A673 (cell line): Measurements from ENCODE around the gene RBCK1. TPM values are rescaled to one million over a fixed set of nuclear protein-coding genes. Genes with fewer than 3 reads are reported as not detected.

Experiments used
- BruUV-seq: library from RNA; stranded (reverse); fragments of 400-500 nt; replicated peaks from 2 replicates; lab custom pipeline; 2021; lab: Mats Ljungman, UMichigan
- CTCF ChIA-PET: fragments of 300-600 bp; sonication (Branson Sonifier 250); formaldehyde crosslinking; loops from one replicate; lab custom pipeline; 2022; ENCODE audit warnings: antibody characterized with exemption; lab: Charles Lee
- POLR2A ChIA-PET: fragments of 300-600 bp; sonication (Branson Sonifier 250); formaldehyde crosslinking; loops from one replicate; lab custom pipeline; 2022; ENCODE audit warnings: antibody characterized with exemption; ENCODE audit not compliant: low non-redundant PET; lab: Charles Lee
- DNase-seq: peaks from one replicate; pipeline ENCODE4 v3.0.0-alpha.2; 2015; ENCODE audit warnings: low spot score
- H3K27ac ChIP-seq: fragments of 200-600 bp; sonication (generic); 2 replicates; pipeline ENCODE4 v1.5.1; 2016; ENCODE audit warnings: mixed run types, low read depth, mild to moderate bottlenecking, mixed read lengths, antibody characterized with exemption, low read length; ENCODE audit not compliant: poor library complexity, severe bottlenecking
- H3K27me3 ChIP-seq: fragments of 200-600 bp; sonication (generic); replicated peaks from 2 replicates; pipeline ENCODE4 v1.6.1; 2017; ENCODE audit warnings: mixed run types, low read depth, mild to moderate bottlenecking, mixed read lengths, antibody characterized with exemption, low read length; ENCODE audit not compliant: insufficient read depth, poor library complexity
- H3K36me3 ChIP-seq: fragments of 200-600 bp; sonication (generic); 2 replicates; pipeline ENCODE4 v1.6.1; 2016; ENCODE audit warnings: mixed run types, mild to moderate bottlenecking, mixed read lengths, antibody characterized with exemption, low read length; ENCODE audit not compliant: insufficient read depth, poor library complexity, severe bottlenecking
- H3K4me1 ChIP-seq: fragments of 200-600 bp; sonication (generic); 2 replicates; pipeline ENCODE4 v1.6.1; 2017; ENCODE audit warnings: mixed run types, mild to moderate bottlenecking, mixed read lengths, antibody characterized with exemption, low read length; ENCODE audit not compliant: insufficient read depth, poor library complexity, severe bottlenecking
- H3K4me3 ChIP-seq: fragments of 200-600 bp; sonication (generic); 2 replicates; pipeline ENCODE4 v1.5.1; 2016; ENCODE audit warnings: low read depth, mixed run types, mild to moderate bottlenecking, mixed read lengths, low read length; ENCODE audit not compliant: poor library complexity, severe bottlenecking
- H3K9me3 ChIP-seq: fragments of 200-600 bp; sonication (generic); 2 replicates; pipeline ENCODE4 v1.6.1; 2016; ENCODE audit warnings: mixed run types, low read depth, mild to moderate bottlenecking, mixed read lengths, antibody characterized with exemption, low read length; ENCODE audit not compliant: poor library complexity, severe bottlenecking
- EZH2 ChIP-seq: fragments of 200-600 bp; sonication (generic); IDR thresholded peaks from 2 replicates; pipeline ENCODE4 v1.6.1; 2017; ENCODE audit warnings: borderline replicate concordance, low read depth, mild to moderate bottlenecking, mixed read lengths, antibody characterized with exemption, low read length; ENCODE audit not compliant: poor library complexity, severe bottlenecking
- intact Hi-C: fragments of 100-400 bp; cut with micrococcal nuclease; formaldehyde crosslinking; loops from one replicate; pipeline ENCODE4 v1.10.0; 2022; ENCODE audit not compliant: unreplicated experiment
- total RNA-seq: library from RNA; stranded (reverse); gene quantifications from 2 replicates; pipeline ENCODE4 v1.2.3, GENCODE V29; 2021
- TF ChIP-seq, protein P1 (sequence below): fragments of 300-800, 200-600 bp; sonication (generic); conservative IDR thresholded peaks from 2 replicates; pipeline ENCODE4 v1.5.1; 2017; ENCODE audit warnings: low read depth, mild to moderate bottlenecking, antibody characterized with exemption, low read length, moderate library complexity, mixed read lengths

The RBCK1 gene
- total RNA-seq, 1 experiment from 2014 or later: 72.0 TPM

DNA sequence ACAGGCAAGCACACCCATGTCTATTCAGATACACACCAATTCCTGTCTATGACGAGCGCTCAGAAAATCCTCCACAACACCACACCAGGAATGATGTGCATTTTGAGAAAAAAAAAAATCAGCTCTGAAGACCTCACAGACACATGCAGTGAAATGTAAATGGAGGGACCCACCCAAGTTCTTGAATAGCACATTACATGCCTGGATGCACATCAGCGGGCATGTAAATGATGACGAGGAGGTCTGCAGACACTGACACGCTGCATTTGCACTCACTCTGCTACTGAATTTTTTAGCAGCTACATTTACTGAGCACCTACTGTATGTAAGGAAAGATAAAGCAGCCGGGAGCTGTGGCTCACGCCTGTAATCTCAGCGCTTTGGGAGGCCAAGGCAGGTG, 46.5 kb upstream of the RBCK1 start:
- CTCF ChIA-PET: interaction anchor here (0.8 kb wide), 1 partner anchor 284 kb away, joined by 4 read pairs; no protein-coding TSS in a partner anchor
- Histone ChIP-seq H3K9me3 (no peaks in the 10 kb centered on the region), H3K27ac (peak overlapping the region; percentile 17), H3K4me1 (peaks cover 37% of the 10 kb centered on the region), H3K27me3 (no peaks in the 10 kb centered on the region), H3K36me3 (no peaks in the 10 kb centered on the region), H3K4me3 (no peak overlapping the region)
- TF ChIP-seq EZH2: no peak
- TF ChIP-seq, protein P1, sequence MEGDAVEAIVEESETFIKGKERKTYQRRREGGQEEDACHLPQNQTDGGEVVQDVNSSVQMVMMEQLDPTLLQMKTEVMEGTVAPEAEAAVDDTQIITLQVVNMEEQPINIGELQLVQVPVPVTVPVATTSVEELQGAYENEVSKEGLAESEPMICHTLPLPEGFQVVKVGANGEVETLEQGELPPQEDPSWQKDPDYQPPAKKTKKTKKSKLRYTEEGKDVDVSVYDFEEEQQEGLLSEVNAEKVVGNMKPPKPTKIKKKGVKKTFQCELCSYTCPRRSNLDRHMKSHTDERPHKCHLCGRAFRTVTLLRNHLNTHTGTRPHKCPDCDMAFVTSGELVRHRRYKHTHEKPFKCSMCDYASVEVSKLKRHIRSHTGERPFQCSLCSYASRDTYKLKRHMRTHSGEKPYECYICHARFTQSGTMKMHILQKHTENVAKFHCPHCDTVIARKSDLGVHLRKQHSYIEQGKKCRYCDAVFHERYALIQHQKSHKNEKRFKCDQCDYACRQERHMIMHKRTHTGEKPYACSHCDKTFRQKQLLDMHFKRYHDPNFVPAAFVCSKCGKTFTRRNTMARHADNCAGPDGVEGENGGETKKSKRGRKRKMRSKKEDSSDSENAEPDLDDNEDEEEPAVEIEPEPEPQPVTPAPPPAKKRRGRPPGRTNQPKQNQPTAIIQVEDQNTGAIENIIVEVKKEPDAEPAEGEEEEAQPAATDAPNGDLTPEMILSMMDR: no peak
- DNase-seq: peak; percentile 63
- POLR2A ChIA-PET: interaction anchor here (0.5 to 2.2 kb wide), 2 partner anchors 21 to 30 kb away, joined by 4 to 6 read pairs; no protein-coding TSS in a partner anchor
- BruUV-seq: no TSS peak
- intact Hi-C loops: loop anchor here (1.0 kb wide), 1 partner anchor 46 kb away; no protein-coding TSS in a partner anchor

DNA sequence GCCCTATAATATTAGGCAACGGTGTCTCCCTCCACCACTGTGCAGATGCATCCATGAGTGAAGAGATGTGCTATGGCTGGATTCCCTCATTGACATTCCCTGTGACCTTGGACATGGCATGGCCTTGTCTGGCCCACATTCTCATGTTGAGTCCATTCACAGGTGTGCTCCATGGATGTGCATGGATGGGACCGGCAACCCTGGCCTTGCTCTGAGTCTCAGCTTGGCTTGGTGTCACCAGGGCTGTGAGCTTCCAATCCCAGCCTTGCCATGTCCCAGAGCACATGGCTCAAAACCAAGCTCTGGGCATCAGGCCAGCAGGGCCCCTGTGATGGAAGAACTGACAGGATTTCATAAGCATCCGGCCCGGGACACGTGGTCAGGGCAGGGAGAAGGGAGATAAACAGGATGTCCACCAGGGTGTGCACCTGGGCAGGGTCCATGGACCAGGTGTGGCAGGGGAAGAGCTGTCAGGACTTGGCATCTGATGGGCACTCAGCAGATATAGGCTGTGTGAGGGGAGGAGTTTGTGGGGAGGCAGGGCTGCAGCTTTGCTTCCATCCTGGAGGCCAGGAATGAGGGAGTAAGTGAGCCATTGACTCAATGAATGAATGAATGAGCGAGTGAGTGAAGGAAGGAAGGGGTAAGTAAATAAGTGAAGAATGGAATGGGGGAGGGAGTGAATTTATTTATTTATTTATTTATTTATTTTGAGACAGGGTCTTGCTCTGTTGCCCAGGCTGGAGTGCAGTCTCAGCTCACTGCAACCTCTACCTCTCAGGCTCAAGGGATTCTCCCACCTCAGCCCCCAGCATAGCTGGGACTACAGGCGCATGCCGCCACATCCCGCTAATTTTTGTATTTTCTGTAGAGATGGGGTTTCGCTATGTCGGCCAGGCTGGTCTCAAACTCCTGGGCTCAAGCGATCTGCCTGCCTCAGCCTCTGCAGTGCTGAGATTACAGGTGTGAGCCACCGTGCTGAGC, 45.5 kb upstream of the RBCK1 start:
- no peaks in the 10 kb centered on the region for H3K9me3 ChIP-seq
- no peaks in the 10 kb centered on the region for H3K36me3 ChIP-seq
- DNase-seq: peak; percentile 89
- peaks cover 37% of the 10 kb centered on the region for H3K4me1 ChIP-seq
- intact Hi-C loops: no loop called here
- POLR2A ChIA-PET: interaction anchor here (0.5 to 2.2 kb wide), 3 partner anchors 9 to 29 kb away, joined by 4 to 6 read pairs (median 5); no protein-coding TSS in a partner anchor
- BruUV-seq: no TSS peak
- no peaks in the 10 kb centered on the region for H3K27me3 ChIP-seq
- CTCF ChIA-PET: interaction anchor here (0.8 to 1.5 kb wide), 2 partner anchors 69 to 283 kb away, joined by 4 to 5 read pairs; no protein-coding TSS in a partner anchor
- TF ChIP-seq, protein P1: peak; percentile 55
- TF ChIP-seq EZH2: no peak
- H3K4me3 ChIP-seq: no peak overlapping the region
- H3K27ac ChIP-seq: peak overlapping the region; percentile 17

DNA sequence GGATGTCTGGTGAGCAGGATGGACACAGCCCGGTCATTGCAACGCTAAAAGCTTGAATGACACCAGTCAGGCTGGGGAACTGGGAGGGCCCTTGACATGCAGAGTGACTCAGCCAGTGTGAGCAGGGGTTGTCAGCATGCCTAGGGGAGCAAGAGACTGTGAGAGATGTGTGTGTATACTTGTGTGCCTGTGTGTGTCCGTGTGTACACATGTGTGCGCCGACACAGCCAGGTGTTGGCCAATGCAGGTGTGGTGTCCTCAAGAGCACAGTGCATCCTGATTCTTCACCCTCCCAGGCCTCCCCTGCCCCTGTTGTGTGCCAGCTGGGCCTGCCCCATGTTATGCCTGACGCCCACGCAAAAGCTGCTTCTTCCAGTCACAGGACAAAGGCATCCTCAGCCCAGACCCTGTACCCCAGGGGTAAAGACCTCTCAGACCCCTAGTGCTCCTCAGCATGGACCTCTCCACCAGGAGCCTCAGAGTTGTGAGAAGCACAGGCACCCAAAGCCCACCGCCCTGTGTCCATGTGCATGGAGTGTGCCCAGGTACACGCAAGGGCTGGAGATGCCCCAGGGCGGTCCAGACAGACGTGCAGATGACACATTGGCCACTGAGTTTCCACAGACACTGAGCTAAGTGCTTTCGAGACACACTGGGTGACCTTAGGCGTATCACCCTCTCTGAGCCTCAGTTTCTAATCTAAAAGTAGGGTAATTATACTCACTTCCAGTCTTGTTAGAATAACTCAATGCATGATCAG, 44.6 kb upstream of the RBCK1 start:
- no peaks in the 10 kb centered on the region for H3K9me3 ChIP-seq
- ChIA-PET CTCF (interaction anchor here (1.5 kb wide), 1 partner anchor 68 kb away, joined by 5 read pairs; no protein-coding TSS in a partner anchor), POLR2A (interaction anchor here (1.3 kb wide), 1 partner anchor 8 kb away, joined by 5 read pairs; no protein-coding TSS in a partner anchor)
- DNase-seq: no peak
- no peak for TF ChIP-seq EZH2
- TF ChIP-seq, protein P1: no peak
- H3K27ac ChIP-seq: peak overlapping the region; percentile 17
- no peak overlapping the region for H3K4me3 ChIP-seq
- H3K4me1 ChIP-seq: peaks cover 37% of the 10 kb centered on the region
- no TSS peak for BruUV-seq
- no peaks in the 10 kb centered on the region for H3K27me3 ChIP-seq
- intact Hi-C loops: no loop called here
- no peaks in the 10 kb centered on the region for H3K36me3 ChIP-seq
